HFF-Myc (cell line): ENCODE measurements around the gene KDM7A.
"Not testable (repeated sequence)": the region's sequence is repeated elsewhere in the genome, so short reads cannot be mapped to it uniquely, and the experiment has no call there.

ENCODE experiments used
- DNase-seq: peaks from one replicate; pipeline ENCODE4 v3.0.0-alpha.2; 2011; ENCODE audit warnings: low read depth; ENCODE audit errors: extremely low read depth
- H3K4me3 ChIP-seq: replicated peaks from 2 replicates; pipeline ENCODE4 v1.5.1; 2011; ENCODE audit warnings: low read depth, mild to moderate bottlenecking, control low read depth, low read length
- CTCF ChIP-seq: IDR thresholded peaks from 2 replicates; pipeline ENCODE4 v1.5.1; 2012; ENCODE audit warnings: mild to moderate bottlenecking, low read depth, low read length, control low read depth; ENCODE audit errors: missing control alignments

KDM7A gene

GRCh38 chr7:140127360-140128127, 49.2 kb downstream of the KDM7A start:
- H3K4me3 ChIP-seq, result no peak overlapping the region
- no peak for TF ChIP-seq CTCF
- DNase-seq, result no peak

DNA sequence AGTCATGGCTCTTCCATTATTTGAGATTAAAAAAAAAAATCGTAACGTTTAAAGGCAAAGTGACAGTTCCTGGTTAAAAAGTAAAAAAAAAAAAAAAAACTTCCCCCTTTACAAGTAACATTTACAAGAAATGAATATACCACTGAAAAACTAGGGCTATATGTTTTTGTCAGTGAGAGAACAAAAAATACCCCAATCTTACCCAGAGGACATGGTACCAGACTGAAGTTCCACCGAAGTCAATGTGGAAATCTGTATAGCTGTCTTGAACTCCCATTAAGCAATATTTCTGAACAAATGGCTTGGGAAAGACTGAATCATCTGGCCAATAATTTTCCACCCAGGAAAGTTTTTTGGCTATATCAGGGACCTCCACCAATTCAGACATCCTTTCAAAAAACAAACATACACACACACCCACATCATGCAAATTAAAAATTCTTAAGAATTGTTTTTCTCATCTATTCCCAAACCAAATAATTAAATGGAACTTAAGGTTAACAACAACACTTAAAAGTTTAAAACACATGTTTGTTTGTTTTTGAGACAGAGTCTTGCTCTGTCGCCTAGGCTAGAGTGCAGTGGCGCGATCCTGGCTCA, 50.2 kb downstream of the KDM7A start:
- no peak overlapping the region for H3K4me3 ChIP-seq
- TF ChIP-seq CTCF, result no peak
- no peak for DNase-seq

DNA sequence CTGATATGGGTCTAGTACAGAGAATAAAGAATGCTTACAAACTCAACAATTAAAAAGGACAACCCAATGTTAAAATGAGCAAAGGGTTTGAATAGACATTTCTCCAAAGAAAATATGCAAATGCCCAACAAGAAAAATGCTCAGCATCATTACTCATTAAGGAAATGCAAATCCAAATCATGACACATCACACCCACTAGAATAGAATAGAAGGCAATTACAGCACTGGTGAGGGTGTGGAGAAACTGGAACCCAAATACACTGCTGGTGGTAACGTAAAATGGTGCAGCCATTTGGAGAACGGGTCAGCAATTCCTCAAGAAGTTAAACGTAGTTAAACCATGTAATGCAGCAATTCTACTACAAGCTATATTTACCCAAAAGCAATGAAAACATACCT, 53.8 kb downstream of the KDM7A start:
- no peak overlapping the region for H3K4me3 ChIP-seq
- TF ChIP-seq CTCF, result no peak
- no peak for DNase-seq

- DNase-seq, result no peak
- no peak for TF ChIP-seq CTCF
- H3K4me3 ChIP-seq, result no peak overlapping the region
These were observed 55.5 kb downstream of the KDM7A start for GRCh38 chr7:140121326-140121725.

DNA sequence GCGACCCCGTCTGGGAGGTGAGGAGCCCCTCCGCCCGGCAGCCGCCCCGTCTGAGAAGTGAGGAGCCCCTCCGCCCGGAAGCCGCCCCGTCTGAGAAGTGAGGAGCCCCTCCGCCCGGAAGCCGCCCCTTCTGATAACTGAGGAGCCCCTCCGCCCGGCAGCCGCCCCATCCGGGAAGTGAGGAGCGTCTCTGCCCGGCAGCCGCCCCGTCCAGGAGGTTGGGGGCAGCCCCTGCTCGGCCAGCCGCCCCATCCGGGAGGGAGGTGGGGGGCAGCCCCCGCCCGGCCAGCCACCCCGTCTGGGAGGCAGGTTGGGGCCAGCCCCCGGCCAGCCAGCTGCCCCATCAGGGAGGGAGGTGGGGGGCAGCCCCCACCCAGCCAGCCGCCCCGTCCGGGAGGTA, 62.0 kb downstream of the KDM7A start:
- H3K4me3 ChIP-seq, DNase-seq: not testable (repeated sequence)

DNA sequence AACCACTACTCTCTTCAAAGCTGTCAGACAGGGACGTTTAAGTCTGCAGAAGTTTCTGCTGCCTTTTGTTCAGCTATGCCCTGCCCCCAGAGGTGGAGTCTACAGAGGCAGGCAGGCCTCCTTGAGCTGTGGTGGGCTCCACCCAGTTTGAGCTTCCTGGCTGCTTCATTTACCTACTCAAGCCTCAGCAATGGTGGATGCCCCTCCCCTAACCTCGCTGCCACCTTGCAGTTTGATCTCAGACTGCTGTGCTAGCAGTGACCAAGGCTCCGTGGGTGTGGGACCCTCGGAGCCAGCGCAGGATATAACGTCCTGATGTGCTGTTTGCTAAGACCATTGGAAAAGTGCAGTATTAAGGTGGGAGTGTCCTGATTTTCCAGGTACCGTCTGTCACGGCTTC, 68.0 kb downstream of the KDM7A start:
- DNase-seq, H3K4me3 ChIP-seq: not testable (repeated sequence)

GRCh38 chr7:140096459-140096858, 80.3 kb downstream of the KDM7A start:
- H3K4me3 ChIP-seq, result no peak overlapping the region
- TF ChIP-seq CTCF, result no peak
- no peak for DNase-seq

DNA sequence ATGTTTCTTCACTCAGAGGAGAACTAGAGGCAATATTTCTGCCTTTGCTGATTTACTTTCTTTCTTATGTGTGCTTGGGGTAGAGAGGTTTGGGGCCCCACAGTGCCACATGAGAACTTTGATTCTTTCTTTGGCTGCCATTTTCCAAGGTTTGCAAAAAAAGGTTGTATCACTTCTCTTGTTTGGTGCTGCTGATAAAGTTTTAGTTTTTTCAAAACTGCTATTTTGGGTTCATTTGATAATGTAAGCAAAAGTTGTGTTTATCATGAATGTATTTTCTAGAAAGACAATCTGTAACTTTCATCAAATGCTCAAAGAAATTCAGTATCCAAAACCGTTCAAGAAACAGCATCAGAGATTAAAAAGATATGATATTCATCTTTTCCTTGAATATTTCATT, 83.4 kb downstream of the KDM7A start:
- no peak for DNase-seq
- no peak for TF ChIP-seq CTCF
- H3K4me3 ChIP-seq, result no peak overlapping the region
